B cell (primary cell): ENCODE data around the gene THAP2.

ENCODE experiments used
- EZH2 ChIP-seq: IDR thresholded peaks from 2 replicates; pipeline ENCODE4 v1.6.1; 2012; ENCODE audit warnings: borderline replicate concordance, low read depth, mild to moderate bottlenecking, moderate library complexity, low read length; ENCODE audit not compliant: insufficient read depth, poor library complexity, severe bottlenecking
- TF ChIP-seq, protein P1 (sequence below): fragments of 200-600 bp; IDR thresholded peaks from one replicate; pipeline ENCODE4 v1.8.0; 2022; ENCODE audit warnings: antibody characterized with exemption, mild to moderate bottlenecking

DNA sequence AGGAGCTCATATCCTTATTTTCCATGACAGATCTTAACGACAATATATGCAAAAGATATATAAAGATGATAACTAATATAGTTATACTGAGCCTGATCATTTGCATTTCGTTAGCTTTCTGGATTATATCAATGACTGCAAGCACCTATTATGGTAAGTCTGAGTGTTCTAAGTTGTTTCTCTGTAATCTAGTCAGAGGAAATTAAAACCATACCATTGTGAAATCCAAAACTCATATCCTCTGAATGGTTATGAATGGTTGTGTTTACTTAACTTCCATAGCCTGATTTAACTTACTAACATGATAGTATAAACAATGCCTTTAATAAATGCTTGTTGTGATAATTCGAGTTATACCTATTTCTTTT, 22.5 kb downstream of the THAP2 start:
- TF ChIP-seq, protein P1, sequence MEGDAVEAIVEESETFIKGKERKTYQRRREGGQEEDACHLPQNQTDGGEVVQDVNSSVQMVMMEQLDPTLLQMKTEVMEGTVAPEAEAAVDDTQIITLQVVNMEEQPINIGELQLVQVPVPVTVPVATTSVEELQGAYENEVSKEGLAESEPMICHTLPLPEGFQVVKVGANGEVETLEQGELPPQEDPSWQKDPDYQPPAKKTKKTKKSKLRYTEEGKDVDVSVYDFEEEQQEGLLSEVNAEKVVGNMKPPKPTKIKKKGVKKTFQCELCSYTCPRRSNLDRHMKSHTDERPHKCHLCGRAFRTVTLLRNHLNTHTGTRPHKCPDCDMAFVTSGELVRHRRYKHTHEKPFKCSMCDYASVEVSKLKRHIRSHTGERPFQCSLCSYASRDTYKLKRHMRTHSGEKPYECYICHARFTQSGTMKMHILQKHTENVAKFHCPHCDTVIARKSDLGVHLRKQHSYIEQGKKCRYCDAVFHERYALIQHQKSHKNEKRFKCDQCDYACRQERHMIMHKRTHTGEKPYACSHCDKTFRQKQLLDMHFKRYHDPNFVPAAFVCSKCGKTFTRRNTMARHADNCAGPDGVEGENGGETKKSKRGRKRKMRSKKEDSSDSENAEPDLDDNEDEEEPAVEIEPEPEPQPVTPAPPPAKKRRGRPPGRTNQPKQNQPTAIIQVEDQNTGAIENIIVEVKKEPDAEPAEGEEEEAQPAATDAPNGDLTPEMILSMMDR: no peak
- TF ChIP-seq EZH2: no peak
